CD4-positive, alpha-beta T cell treated with Interleukin-6 for 4 hours (primary cell): ENCODE data around the gene C4B.
A peak's percentile ranks its signal among the peaks of the same experiment; 100 is the strongest.
"Not testable (repeated sequence)": the region's sequence is repeated elsewhere in the genome, so short reads cannot be mapped to it uniquely, and the experiment has no call there.

Experiments used
- DNase-seq: peaks from one replicate; pipeline ENCODE4 v3.0.0-alpha.2; 2020; ENCODE audit warnings: mixed read lengths

C4B gene

DNA sequence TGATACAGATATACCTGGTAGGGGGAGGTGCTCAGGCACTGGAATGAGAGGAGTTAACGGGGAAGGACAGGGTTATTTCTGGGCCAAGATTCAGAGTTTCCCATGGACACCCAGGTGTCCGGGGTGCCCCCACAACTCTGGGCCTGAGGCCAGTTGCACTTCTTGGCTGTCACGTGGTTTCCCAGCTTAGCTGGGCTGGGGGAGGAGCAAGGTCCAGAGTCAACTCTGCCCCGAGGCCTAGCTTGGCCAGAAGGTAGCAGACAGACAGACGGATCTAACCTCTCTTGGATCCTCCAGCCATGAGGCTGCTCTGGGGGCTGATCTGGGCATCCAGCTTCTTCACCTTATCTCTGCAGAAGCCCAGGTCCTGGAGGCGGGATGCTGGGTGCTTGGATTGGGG lies at the start of gene C4B:
Gene C4B, plus strand, starts transcription at position 249 of the 400 bp plus-strand sequence. Its CDS starts 51 bp downstream, at position 300.
- not testable (repeated sequence) for DNase-seq

DNA sequence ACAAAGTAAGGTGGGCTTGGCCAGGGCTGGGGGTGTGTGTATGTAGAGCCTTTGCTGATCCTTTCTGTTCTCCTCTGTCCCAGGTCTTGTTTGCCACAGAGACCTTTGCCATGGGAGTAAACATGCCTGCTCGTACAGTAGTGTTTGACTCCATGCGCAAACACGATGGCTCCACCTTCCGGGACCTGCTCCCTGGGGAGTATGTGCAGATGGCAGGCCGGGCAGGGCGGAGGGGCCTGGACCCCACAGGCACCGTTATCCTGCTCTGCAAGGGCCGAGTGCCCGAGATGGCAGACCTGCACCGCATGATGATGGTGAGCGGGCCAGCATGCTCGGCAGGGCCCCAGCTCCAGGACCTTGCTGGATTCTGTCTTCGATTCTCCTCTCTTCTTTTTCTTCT lies 48.9 kb upstream of the C4B start:
- DNase-seq: no peak

DNA sequence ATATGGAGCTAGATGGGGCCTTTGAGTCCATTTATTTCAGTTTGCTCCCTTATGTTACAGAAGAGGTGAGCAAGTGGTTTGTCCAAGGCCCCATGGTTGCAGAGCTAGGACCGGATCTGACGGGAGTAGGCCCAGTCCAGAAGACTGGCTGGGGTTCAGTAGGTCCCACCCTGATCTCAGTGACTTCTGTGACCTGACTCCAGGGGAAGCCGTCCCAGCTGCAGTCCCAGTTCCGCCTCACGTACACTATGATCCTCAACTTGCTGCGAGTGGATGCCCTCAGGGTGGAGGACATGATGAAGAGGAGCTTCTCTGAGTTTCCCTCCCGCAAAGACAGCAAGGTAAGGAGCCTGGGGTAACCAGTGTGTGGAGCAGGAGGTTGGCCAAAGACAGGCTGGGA lies 48.1 kb upstream of the C4B start:
- no peak for DNase-seq

DNA sequence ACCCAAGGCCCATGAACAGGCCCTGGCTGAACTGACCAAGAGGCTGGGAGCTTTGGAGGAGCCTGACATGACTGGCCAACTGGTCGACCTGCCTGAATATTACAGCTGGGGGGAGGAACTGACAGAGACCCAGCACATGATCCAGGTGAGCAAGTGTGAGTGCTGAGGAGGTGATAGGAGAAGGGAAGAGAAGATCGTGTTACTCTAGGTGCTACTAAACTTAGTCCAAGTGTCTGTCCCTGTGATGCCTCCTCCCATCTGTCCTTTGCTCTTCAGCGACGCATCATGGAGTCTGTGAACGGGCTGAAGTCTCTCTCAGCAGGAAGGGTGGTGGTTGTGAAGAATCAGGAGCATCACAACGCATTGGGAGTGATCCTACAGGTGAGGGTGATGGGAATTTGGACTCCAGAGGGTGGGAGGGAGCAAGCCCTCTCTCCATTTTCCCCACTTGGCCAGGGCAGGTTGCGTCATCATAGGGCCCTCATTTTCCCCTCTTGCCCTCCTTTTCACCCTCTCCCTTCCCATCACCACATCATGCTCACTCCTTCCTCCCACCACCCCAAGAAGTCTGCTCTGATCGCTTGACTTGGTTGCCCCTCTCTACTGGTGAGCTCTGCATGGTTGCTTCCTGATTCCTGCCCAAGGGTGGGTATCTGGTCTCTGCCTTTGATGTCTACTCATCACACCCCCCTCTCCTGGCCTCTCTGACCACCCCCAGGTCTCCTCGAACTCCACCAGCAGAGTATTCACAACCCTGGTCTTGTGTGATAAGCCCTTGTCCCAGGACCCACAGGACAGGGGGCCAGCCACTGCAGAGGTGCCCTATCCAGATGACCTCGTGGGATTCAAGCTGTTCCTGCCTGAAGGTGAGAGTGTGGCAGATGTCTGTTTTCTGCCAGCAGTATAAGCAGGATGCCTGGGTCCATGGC lies 47.3 kb upstream of the C4B start:
- DNase-seq: no peak

DNA sequence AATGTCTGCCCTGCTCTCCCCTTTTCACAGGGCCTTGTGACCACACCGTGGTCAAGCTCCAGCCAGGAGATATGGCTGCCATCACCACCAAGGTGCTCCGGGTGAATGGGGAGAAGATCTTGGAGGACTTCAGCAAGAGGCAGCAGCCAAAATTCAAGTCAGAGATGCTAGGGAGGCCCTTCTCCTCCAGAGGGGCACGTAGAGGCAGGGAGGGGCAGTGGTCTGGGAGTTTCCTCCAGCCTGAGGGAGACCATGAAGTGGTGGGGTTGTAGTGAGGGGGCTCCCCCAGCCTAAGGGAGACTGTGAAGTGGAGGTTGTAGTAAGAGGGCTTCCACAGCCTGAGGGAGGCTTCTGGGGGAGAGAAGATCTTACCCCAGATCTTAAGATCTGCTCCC lies 46.7 kb upstream of the C4B start:
- DNase-seq: no peak

DNA sequence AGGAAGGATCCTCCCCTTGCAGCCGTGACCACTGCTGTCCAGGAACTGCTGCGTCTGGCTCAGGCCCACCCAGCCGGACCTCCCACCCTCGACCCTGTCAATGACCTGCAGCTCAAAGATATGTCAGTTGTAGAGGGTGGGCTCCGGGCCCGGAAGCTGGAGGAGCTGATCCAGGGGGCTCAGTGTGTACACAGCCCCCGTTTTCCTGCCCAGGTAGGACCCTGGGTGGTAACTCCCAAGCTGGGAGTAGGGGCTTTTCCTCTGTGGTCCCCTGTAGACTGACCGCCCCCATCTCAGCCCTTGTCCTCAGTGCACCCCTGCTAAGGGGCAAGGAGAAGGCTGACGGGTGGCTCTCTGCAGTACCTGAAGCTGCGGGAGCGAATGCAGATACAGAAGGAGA lies 46.3 kb upstream of the C4B start:
- DNase-seq: no peak

DNA sequence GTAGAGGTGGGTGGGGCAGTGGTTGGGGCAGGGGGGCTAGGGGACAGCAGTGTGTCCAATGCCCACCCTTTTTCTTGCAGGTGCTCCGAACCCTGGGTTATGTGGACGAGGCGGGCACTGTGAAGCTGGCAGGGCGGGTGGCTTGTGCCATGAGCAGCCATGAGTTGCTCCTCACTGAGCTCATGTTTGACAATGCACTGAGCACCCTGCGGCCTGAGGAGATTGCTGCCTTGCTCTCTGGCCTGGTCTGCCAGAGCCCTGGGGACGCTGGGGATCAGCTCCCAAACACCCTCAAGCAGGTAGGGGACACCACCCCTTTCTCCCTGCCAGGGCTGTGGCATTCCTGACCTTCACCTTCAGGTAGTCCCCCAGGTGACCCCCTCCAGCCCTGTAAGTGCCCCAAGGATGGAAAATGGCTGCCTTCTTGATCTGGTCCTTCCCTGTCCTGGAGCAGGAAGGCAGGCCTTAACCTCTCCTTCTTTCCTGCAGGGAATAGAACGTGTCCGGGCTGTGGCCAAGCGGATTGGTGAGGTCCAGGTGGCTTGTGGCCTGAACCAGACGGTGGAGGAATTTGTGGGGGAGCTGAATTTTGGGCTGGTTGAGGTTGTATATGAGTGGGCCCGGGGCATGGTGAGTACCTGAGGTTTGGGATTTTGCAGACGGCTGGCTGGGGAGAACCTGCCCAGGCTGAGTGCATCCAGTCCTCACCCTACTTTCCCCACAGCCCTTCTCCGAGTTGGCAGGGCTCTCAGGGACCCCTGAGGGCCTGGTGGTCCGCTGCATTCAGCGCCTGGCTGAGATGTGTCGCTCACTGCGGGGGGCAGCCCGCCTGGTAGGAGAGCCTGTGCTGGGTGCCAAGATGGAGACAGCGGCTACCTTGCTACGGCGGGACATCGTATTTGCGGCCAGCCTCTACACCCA lies 45.5 kb upstream of the C4B start:
- no peak for DNase-seq

DNA sequence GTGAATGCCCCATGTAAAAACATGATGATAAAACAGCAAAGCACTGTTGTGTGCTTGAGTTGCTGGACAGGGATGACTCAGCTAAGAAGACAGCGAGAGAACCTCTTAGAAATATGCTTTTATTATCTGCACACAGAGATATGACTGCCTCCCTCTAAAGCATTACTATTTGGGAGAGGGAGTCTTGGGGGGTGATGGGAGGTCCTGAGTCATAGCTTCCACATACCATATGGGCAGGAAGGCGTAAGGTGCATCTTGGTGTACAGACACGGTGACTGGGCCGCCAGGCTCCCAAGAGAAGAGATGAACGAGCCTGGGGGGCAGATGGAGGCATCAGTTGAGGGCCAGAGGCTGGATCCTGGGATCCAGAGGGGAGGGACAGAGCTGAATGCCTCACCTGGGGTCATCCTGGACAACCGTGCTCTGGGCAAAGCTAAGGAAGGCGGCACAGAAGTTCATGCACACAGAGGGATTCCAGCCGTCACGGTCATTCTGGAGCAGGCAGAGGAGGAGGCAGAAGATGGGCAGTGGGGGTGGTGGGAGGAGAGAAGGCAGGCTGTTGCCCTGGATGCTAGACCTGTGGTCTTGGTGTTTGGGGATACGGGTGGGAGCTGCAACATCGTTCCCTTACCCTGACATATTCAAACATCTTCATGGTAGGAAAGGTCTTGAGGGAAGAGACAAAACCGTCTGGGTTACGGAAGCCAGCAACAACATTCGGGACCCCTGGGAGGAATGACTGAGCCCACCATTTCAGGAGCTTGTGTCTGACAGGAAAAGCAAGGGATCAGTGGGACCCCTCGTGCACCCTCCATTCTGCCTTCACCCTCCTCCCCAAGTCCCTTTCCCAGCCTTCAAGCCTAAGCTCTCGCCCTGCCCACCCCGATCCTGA lies 44.6 kb upstream of the C4B start:
- no peak for DNase-seq

DNA sequence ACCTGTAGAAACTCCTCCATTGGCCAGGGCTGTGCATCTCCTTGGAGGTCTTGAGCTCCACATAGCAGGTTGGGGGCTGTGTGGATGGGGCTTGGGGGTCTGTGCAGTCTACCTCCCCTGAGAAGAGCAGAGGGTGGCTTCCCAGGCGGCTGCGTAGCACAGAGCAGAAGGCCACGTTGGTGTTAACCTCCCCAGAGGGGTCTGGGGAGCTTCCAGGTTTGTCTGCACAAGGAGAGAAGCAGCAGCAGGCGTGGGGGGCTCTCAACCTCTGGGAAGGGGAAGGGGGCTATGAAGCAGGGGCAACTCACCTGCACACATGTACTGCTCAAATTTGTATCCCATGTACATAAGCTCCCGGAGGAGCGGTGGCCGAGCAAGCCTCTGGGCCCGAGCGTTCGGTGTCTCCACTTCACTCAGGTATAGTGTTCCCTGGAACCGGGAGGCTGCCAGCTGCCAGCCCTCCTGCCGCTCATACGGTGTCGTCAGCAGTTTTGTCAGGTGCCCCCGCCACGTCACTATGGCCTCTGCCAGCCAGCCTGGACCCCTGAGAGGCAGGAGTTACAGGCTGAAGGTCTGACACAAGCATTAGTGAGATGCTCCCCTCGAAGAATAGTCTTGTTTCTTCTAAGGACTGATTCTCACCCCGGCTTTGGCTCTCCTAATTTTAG lies 43.9 kb upstream of the C4B start:
- DNase-seq: no peak

DNA sequence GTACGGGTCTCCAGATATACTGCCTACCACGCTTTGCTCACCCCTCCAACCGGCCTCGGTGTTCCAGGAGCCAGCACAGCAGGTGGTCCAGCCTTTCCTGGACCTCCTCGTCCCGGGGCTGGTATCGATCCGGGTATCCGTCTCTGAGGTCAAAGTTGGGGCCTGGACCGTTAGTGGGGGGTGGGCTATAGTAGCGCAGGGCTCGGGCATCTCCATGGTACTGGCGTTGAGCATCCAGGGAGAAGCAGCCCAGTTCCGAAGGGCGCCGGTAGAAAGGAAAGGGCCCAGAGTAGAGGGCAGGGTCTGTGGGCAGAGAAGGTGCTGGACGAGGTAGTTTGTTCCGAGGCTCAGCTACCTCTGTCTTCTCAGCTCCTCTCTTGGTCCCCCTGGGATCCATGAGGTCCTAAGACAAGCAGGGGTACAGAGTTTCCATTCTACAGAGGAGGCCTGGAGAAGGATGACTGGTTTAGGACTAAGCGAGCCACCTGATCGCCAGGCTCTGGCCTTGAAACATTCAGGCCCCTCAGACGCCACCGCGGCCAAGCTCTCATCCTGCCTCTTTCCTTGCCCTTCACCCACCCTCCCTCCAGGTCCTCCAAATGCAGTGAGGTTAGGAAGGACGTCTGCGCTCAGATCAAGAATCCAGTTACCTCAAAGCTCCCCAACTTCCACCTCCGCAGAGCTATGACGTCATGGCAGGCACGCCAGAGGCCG lies 43.2 kb upstream of the C4B start:
- no peak for DNase-seq

DNA sequence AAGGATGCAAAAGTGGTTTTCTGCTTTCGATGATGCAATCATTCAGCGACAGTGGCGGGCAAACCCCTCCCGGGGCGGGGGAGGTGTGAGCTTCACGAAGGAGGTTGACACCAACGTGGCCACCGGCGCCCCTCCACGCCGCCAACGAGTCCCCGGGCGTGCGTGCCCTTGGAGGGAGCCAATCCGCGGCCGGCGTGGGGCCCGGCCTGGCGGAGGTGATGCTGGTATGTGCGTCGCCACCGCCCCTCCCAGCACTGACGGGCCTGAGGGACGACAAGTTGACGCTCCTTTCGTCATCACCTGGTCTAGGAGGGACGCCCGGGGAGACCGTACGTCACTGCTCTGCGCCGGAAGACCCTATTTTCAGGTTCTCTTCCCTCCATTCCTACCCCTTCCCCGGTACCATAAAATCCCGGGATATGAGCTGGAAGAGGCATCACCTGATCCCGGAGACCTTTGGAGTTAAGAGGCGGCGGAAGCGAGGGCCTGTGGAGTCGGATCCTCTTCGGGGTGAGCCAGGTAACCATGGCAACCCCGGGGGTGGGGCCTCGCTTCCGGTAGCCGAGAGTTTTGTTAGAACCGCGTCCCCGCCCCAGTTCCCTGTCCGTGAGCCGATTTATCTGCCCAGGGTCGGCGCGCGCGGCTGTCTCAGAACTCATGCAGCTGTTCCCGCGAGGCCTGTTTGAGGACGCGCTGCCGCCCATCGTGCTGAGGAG lies 42.4 kb upstream of the C4B start, which contains the start of gene DXO:
Gene DXO, minus strand, starts transcription at position 146 of the 716 bp plus-strand sequence. CDS start 463 bp downstream, outside the sequence.
- peak; percentile 96 for DNase-seq

DNA sequence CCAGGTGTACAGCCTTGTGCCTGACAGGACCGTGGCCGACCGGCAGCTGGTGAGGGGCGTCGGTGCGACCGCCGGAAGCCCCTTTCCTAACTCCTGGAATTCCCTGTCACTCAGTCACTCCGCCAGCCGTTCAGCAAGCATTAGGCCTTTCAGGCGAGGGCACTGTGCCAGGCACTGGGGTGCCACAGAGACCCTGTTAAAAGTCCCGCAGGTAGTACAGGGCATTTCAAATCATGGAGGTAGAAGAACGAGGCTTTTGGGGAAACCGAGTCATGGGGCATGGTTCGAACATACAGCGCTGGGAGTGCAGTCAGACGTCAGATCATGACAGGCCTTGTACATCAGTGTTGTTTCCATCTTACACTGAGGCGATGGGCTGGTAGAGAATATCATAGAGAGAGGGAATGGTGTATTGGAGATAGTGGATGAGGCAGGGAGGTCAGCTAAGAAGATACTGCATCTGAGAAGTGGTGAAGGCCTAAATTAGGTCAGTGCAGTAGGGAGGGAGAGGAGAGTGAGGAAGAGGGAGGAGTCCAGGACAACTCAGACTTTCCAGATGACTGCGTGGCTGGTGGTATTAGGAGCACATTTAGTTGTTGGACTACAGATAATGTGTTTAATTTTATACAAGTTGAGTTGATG lies 41.8 kb upstream of the C4B start:
- no peak for DNase-seq

DNA sequence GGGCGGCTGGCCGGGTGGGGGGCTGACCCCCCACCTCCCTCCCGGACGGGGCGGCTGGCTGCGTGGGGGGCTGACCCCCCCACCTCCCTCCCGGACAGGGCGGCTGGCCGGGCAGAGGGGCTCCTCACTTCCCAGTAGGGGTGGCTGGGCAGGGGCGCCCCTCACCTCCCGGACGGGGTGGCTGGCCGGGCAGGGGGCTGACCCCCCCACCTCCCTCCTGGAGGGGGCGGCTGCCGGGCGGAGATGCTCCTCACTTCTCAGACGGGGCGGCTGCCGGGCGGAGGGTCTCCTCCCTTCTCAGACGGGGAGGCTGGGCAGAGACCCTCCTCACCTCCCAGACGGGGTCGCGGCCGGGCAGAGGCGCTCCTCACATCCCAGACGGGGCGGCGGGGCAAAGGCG lies 38.5 kb upstream of the C4B start:
- not testable (repeated sequence) for DNase-seq

DNA sequence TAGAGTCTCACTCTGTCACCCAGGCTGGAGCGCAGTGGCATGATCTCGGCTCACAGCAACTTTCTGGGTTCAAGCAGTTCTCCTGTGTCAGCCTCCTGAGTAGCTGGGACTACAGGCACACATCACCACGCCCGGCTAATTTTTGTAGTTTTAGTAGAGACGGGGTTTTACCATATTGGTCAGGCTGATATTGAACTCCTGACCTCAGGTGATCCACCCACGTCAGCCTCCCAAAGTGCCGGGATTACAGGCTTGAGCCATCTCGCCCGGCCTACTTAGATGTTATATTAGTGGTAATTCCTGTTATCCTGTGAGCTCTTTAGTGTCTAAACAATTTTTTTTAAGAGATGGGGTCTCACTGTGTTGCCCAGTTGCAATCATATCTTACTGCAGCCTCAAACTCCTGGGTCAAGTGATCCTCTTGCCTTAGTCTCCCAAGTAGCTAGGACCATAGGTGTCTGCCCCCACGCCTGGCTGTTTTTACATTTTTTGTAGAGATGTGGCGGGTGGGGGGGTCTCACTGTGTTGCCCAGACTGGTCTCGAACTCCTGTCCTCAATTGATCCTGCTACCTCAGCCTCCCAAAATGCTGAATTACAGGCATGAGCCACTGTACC lies 36.7 kb upstream of the C4B start:
- DNase-seq: no peak

DNA sequence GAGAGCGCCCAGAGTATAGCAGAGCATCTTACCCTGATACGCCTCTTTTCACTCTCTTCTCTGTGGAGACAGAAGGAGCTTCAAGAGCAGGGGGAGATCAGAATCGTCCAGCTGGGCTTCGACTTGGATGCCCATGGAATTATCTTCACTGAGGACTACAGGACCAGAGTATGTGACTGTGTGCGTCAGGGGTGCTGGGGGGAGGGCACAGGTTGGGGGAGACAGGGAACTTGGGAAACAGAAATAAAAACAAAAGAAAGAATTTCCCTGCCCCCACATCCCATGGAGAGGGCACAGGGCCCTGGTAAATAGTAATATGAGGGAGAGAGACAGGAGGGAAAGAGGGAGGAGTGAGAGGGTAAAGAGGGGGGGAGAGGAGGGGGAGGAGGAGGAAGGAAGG lies 35.8 kb upstream of the C4B start:
- DNase-seq: no peak

DNA sequence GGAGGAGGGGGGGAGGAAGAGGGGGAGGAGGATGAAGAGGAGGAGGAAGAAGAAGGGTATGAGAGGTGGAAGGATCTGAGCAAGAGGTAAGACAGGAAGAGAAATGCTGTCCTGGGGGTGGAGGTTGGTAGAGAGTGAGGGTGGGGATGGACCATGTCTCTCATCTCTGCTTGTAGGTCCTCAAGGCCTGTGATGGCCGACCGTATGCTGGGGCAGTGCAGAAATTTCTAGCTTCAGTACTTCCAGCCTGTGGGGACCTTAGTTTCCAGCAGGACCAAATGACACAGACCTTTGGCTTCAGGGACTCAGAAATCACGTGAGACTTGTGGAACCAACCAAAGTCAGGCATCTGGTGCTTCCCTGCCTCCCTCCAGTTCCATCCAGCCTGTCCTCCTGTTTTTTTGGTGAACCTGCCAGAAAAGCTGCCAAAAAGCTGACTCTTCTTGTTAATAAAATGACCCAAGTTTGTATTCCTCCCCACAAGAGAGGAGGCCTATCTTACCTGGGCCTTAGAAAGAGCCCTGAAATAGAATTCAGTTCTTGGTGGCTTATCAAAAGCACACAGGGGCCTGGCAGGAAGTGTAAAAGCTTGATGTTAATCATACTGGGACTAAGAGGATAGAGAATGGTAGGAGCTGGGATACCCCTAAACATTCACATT lies 35.2 kb upstream of the C4B start:
- DNase-seq: peak; percentile 37

DNA sequence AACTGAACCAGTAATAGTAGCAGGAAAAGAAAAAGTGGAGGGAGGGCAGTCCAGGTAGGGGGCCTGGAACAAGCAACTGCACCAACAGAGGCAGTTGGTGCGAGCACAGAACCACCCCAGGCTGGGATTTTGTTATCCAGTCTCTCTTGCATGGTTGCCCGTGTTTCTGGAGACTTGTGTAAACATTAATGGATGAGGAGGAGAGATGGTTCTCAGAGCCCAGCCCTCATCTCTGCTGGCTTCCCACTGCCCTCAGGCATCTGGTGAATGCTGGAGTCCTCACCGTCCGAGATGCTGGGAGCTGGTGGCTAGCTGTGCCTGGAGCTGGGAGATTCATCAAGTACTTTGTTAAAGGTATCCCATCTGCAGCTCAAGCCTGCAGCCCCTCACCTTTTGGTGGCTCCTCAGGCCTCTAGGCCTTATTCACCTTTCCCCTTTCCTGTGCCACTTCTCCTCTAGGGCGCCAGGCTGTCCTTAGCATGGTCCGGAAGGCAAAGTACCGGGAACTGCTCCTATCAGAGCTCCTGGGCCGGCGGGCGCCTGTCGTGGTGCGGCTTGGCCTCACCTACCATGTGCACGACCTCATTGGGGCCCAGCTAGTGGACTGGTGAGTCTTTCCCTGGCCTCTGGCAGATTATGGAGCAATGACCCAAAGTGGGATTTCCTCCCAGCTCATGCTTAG lies 34.3 kb upstream of the C4B start:
- DNase-seq: not testable (repeated sequence)

DNA sequence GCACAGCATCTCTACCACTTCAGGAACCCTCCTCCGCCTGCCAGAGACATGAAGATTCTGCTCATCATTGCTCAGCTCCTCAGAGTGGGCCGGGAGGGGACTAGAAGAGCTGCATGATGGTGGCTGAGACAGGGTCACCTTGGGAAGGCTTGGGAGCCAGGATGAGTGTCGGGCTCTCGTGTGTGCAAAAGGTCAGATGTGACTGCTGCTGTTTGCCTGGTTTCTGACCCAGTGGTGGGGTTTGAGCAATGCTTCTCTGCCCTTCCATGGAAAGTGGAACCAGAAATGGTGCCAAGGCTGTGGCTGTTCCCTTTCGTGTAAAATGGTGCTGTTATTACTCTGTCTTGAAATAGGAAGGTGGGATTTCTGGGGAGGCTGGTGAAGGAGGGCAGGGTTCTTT lies 33.6 kb upstream of the C4B start:
- DNase-seq: not testable (repeated sequence)
